Sigmoid colon (tissue), 7 donors: Measurements from ENCODE around the gene ATP5IF1. TPM values are rescaled to one million over a fixed set of nuclear protein-coding genes. Genes with fewer than 3 reads are reported as not detected.

Experiments
- DNase-seq: peaks from one replicate; pipeline ENCODE4 v3.0.0-alpha.2; 2019
- H3K27ac ChIP-seq, 4 donors: fragments of 200-600 bp; sonication (generic); one replicate each; pipeline ENCODE4 v1.5.1; 2016 to 2019; ENCODE audit warnings: mild to moderate bottlenecking in 1 of 4
- H3K27me3 ChIP-seq, 3 donors: fragments of 200-600 bp; sonication (generic); one replicate each; pipeline ENCODE4 v1.5.1; 2019; ENCODE audit warnings: mild to moderate bottlenecking in 1 of 3
- H3K36me3 ChIP-seq, 4 donors: fragments of 200-600 bp; sonication (generic); one replicate each; pipeline ENCODE4 v1.5.1; 2016 to 2019
- H3K4me1 ChIP-seq, 4 donors: fragments of 200-600 bp; sonication (generic); one replicate each; pipeline ENCODE4 v1.5.1; 2017 to 2019
- H3K4me3 ChIP-seq, 4 donors: fragments of 200-600 bp; sonication (generic); one replicate each; pipeline ENCODE4 v1.5.1; 2017 to 2019; ENCODE audit warnings: mild to moderate bottlenecking in 2 of 4, moderate library complexity in 1 of 4
- H3K9me3 ChIP-seq, 4 donors: fragments of 200-600 bp in 3 of 4; sonication (generic) in 3 of 4; one replicate each; pipeline versions ENCODE4 v1.5.1 to v1.6.1; 2013 to 2019
- CTCF ChIP-seq, 4 experiments: fragments of 450-650 bp in 3 of 4; fragments of 200-600 bp in 1 of 4; IDR thresholded peaks; one replicate each; pipeline ENCODE4 v1.5.1; 2016 to 2019; ENCODE audit warnings: antibody characterized with exemption in 4 of 4, mild to moderate bottlenecking in 3 of 4, moderate library complexity in 2 of 4
- EP300 ChIP-seq, 4 donors: sonication (generic); formaldehyde crosslinking; IDR thresholded peaks; one replicate each; pipeline ENCODE4 v1.6.1; 2017; ENCODE audit warnings: antibody characterized with exemption in 4 of 4
- POLR2A ChIP-seq, 2 donors: fragments of 450-650 bp; IDR thresholded peaks; one replicate each; pipeline ENCODE4 v1.6.1; 2016; ENCODE audit warnings: antibody characterized with exemption in 2 of 2, mild to moderate bottlenecking in 2 of 2, moderate library complexity in 2 of 2
- POLR2AphosphoS5 ChIP-seq, 4 donors: sonication (generic); formaldehyde crosslinking; IDR thresholded peaks; one replicate each; pipeline ENCODE4 v1.6.1; 2017; ENCODE audit warnings: antibody characterized with exemption in 4 of 4
- WGBS, 2 donors: extraction: QIAGEN DNeasy Blood & Tissue Kit; methylation state at CpG; one replicate each; pipeline ENCODE4 v1.1.7; 2013; 5-methylcytosine and 5-hydroxymethylcytosine counted together
- intact Hi-C: fragments of 100-400 bp; cut with DNase I; formaldehyde crosslinking; loops from one replicate; pipeline ENCODE4 v1.15.1; 2023
- polyA plus RNA-seq, 3 donors: library from polyadenylated mRNA; stranded (reverse); fragments of 200-250 nt; gene quantifications; one replicate each; pipeline ENCODE4 v1.2.3, GENCODE V29; 2013
- total RNA-seq, 4 donors: library from RNA; depleted of rRNA; stranded (reverse); fragments of >200 nt; gene quantifications; one replicate each; pipeline ENCODE4 v1.1.0, GENCODE V29; 2016
- donor health status: healthy with polysubstance abuse.
- donor health status: Bipolar disorder and iron deficiency.
- donor health status: healthy.

ATP5IF1 gene
- 100 to 1,000 TPM; 167 to 260 (median 205) TPM for total RNA-seq
- 1,000 to 10,000 TPM in 1 of 3 donors, 100 to 1,000 TPM in 2; 663 to 1,120 (median 759) TPM for polyA plus RNA-seq

GRCh38 chr1:28235755-28236655 lies at the start of gene ATP5IF1:
Gene ATP5IF1, plus strand, starts transcription at chr1:28236124. Its CDS starts 60 bp downstream, at chr1:28236184.
- Histone ChIP-seq H3K9me3 (no peaks in the 10 kb centered on the region), H3K27ac (peak within 1 kb of the TSS; percentile 91 to 96 (median 94)), H3K27me3 (no peaks in the 10 kb centered on the region), H3K4me3 (peak within 1 kb of the TSS; percentile 80 to 97 (median 94)), H3K36me3 (no peaks in the 10 kb centered on the region), H3K4me1 (peaks cover 0 to 41% (median 30%) of the 10 kb centered on the region in 4 donors)
- TF ChIP-seq POLR2A (IDR thresholded peaks at IDR 0.05) = peak; percentile 82 to 91
- TF ChIP-seq CTCF (IDR thresholded peaks at IDR 0.05) = no peak
- TF ChIP-seq POLR2AphosphoS5 (IDR thresholded peaks at IDR 0.05) = peak; percentile 97 to 99 (median 98)
- WGBS, 2 donors = 0% methylated on average over 60 of the region's 60 CpGs
- DNase-seq = peak; percentile 99
- intact Hi-C loops = loop anchor here (10.0 kb wide), 2 partner anchors 269 to 349 kb away; partner anchors contain the start of gene RCC1

- DNase-seq = no peak
- 55 to 61% methylated on average over 3 of the region's 3 CpGs for WGBS, 2 donors
- H3K36me3 ChIP-seq = no peaks in the 10 kb centered on the region
- intact Hi-C loops = no loop called here
- H3K9me3 ChIP-seq = no peaks in the 10 kb centered on the region
- H3K4me3 ChIP-seq = no peak overlapping the region
- H3K27ac ChIP-seq = no peak overlapping the region
- no peak for TF ChIP-seq POLR2AphosphoS5 (IDR thresholded peaks at IDR 0.05)
- TF ChIP-seq POLR2A (IDR thresholded peaks at IDR 0.05) = no peak
- no peak for TF ChIP-seq CTCF (IDR thresholded peaks at IDR 0.05)
- TF ChIP-seq EP300 (IDR thresholded peaks at IDR 0.05) = no peak
- H3K27me3 ChIP-seq = no peaks in the 10 kb centered on the region
- H3K4me1 ChIP-seq = no peaks in the 10 kb centered on the region
Observed at GRCh38 chr1:28190337-28190979, 45.5 kb upstream of the ATP5IF1 start.

- no peaks in the 10 kb centered on the region for H3K27me3 ChIP-seq
- no peaks in the 10 kb centered on the region for H3K9me3 ChIP-seq
- H3K4me1 ChIP-seq = no peaks in the 10 kb centered on the region
- intact Hi-C loops = no loop called here
- 80 to 88% methylated on average over 12 of the region's 12 CpGs for WGBS, 2 donors
- no peak for TF ChIP-seq POLR2A (IDR thresholded peaks at IDR 0.05)
- TF ChIP-seq EP300 (IDR thresholded peaks at IDR 0.05) = no peak
- TF ChIP-seq POLR2AphosphoS5 (IDR thresholded peaks at IDR 0.05) = no peak
- TF ChIP-seq CTCF (IDR thresholded peaks at IDR 0.05) = no peak
- no peak overlapping the region for H3K4me3 ChIP-seq
- no peaks in the 10 kb centered on the region for H3K36me3 ChIP-seq
- H3K27ac ChIP-seq = no peak overlapping the region
- DNase-seq = peak; percentile 40
Observed at GRCh38 chr1:28190996-28191645, 44.8 kb upstream of the ATP5IF1 start.

- H3K27ac ChIP-seq = no peak overlapping the region
- WGBS, 2 donors = 66 to 76% methylated on average over 8 of the region's 8 CpGs
- no peak overlapping the region for H3K4me3 ChIP-seq
- intact Hi-C loops = no loop called here
- H3K4me1 ChIP-seq = no peaks in the 10 kb centered on the region
- H3K9me3 ChIP-seq = no peaks in the 10 kb centered on the region
- H3K27me3 ChIP-seq = no peaks in the 10 kb centered on the region
- TF ChIP-seq CTCF (IDR thresholded peaks at IDR 0.05) (no peak), EP300 (IDR thresholded peaks at IDR 0.05) (no peak), POLR2A (IDR thresholded peaks at IDR 0.05) (no peak), POLR2AphosphoS5 (IDR thresholded peaks at IDR 0.05) (no peak)
- H3K36me3 ChIP-seq = peaks cover 6 to 16% (median 11%) of the 10 kb centered on the region in 4 donors
- DNase-seq = no peak
Observed at GRCh38 chr1:28193701-28194161, 42.2 kb upstream of the ATP5IF1 start.
